ENCODE measurements around the gene LYPD6B. TPM values are rescaled to one million over a fixed set of nuclear protein-coding genes. Genes with fewer than 3 reads are reported as not detected.

LYPD6B gene
- total RNA-seq, 2 experiments from 2014 or later: not detected

DNA sequence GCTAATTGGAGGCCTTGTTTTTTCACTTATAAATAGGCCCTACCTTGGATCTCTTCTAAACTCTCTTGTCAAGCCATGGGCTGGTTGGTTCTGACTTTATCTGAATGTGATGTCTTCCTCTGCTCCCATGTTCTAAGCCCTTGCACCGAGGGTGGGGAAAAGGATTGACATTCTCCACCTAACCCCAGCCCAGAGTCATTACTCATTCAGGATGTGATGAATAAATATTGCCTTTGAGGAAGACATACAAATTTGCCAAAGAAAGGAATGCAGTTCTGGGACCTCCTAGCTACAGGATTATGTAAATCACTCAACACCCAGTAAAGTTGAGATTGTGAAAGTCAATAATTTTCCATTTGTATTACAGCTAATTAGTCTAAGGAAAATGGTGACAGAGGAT is 149.8 kb downstream of the LYPD6B start:
- Histone ChIP-seq H2AFZ (ENCODE audit: low read length) (no peak overlapping the region), H3K4me3 (ENCODE audit: low read depth, low read length, poor library complexity, severe bottlenecking) (no peak overlapping the region), H3K27ac (ENCODE audit: low read depth, low read length, poor library complexity, severe bottlenecking) (no peak overlapping the region), H3K36me3 (ENCODE audit: insufficient read depth, low read length) (no peaks in the 10 kb centered on the region), H3K4me2 (ENCODE audit: low read length) (no peak overlapping the region), H3K9me2 (ENCODE audit: insufficient read depth, low read length) (no peaks in the 10 kb centered on the region), H3K79me2 (ENCODE audit: insufficient read depth, low read depth, low read length) (no peaks in the 10 kb centered on the region), H3K9me3 (ENCODE audit: low read length) (no peaks in the 10 kb centered on the region), H4K20me1 (ENCODE audit: insufficient read depth, low read length) (no peaks in the 10 kb centered on the region), H3K4me1 (ENCODE audit: insufficient read depth, low read length, poor library complexity, severe bottlenecking) (peaks cover 8% of the 10 kb centered on the region)
- CTCF ChIA-PET (ENCODE audit: unreplicated experiment): no interaction called here
- no peak for TF ChIP-seq EZH2phosphoT487 (IDR thresholded peaks at IDR 0.05; ENCODE audit: borderline replicate concordance, low read depth, low read length)
- TF ChIP-seq, protein P1, sequence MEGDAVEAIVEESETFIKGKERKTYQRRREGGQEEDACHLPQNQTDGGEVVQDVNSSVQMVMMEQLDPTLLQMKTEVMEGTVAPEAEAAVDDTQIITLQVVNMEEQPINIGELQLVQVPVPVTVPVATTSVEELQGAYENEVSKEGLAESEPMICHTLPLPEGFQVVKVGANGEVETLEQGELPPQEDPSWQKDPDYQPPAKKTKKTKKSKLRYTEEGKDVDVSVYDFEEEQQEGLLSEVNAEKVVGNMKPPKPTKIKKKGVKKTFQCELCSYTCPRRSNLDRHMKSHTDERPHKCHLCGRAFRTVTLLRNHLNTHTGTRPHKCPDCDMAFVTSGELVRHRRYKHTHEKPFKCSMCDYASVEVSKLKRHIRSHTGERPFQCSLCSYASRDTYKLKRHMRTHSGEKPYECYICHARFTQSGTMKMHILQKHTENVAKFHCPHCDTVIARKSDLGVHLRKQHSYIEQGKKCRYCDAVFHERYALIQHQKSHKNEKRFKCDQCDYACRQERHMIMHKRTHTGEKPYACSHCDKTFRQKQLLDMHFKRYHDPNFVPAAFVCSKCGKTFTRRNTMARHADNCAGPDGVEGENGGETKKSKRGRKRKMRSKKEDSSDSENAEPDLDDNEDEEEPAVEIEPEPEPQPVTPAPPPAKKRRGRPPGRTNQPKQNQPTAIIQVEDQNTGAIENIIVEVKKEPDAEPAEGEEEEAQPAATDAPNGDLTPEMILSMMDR (conservative IDR thresholded peaks at IDR 0.05; ENCODE audit: low read length): no peak
- POLR2A ChIA-PET: interaction anchor here (0.7 to 1.2 kb wide), 3 partner anchors 34 to 136 kb away, joined by 3 read pairs; no protein-coding TSS in a partner anchor
- BruUV-seq (replicated peaks): no TSS peak
- intact Hi-C loops (cut with micrococcal nuclease; ENCODE audit: unreplicated experiment): no loop called here
- no peak for DNase-seq (ENCODE audit: low spot score)

DNA sequence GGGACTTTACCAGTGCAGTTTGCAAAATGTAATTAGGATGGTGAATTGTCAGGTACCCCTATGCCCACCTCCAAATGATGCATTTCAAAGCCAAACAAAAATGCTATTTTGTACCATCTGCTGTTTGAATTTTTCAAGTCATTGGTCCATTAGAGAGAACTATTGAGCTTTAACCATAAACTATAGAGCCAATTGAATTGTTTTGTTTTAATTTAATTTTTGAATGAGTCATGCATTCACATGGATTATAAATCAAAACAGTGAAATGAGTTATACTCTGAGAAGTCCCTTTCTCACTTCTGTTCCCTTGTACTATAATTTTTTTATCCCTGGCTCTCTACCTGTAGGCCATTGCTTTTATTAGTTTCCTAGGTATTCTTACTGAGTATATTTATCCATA is 151.3 kb downstream of the LYPD6B start:
- Histone ChIP-seq H3K4me3 (ENCODE audit: low read depth, low read length, poor library complexity, severe bottlenecking) (no peak overlapping the region), H3K9me3 (ENCODE audit: low read length) (no peaks in the 10 kb centered on the region), H3K4me2 (ENCODE audit: low read length) (no peak overlapping the region), H4K20me1 (ENCODE audit: insufficient read depth, low read length) (no peaks in the 10 kb centered on the region), H3K9me2 (ENCODE audit: insufficient read depth, low read length) (no peaks in the 10 kb centered on the region), H2AFZ (ENCODE audit: low read length) (no peak overlapping the region), H3K27ac (ENCODE audit: low read depth, low read length, poor library complexity, severe bottlenecking) (no peak overlapping the region), H3K4me1 (ENCODE audit: insufficient read depth, low read length, poor library complexity, severe bottlenecking) (peaks cover 8% of the 10 kb centered on the region), H3K79me2 (ENCODE audit: insufficient read depth, low read depth, low read length) (no peaks in the 10 kb centered on the region), H3K36me3 (ENCODE audit: insufficient read depth, low read length) (no peaks in the 10 kb centered on the region)
- intact Hi-C loops (cut with micrococcal nuclease; ENCODE audit: unreplicated experiment): no loop called here
- TF ChIP-seq, protein P1 (conservative IDR thresholded peaks at IDR 0.05; ENCODE audit: low read length): no peak
- TF ChIP-seq EZH2phosphoT487 (IDR thresholded peaks at IDR 0.05; ENCODE audit: borderline replicate concordance, low read depth, low read length): no peak
- ChIA-PET CTCF (ENCODE audit: unreplicated experiment) (no interaction called here), POLR2A (interaction anchor here (1.0 to 1.4 kb wide), 3 partner anchors 10 to 26 kb away, joined by 3 to 10 read pairs (median 3); no protein-coding TSS in a partner anchor)
- DNase-seq (ENCODE audit: low spot score): no peak
- no TSS peak for BruUV-seq (replicated peaks)

DNA sequence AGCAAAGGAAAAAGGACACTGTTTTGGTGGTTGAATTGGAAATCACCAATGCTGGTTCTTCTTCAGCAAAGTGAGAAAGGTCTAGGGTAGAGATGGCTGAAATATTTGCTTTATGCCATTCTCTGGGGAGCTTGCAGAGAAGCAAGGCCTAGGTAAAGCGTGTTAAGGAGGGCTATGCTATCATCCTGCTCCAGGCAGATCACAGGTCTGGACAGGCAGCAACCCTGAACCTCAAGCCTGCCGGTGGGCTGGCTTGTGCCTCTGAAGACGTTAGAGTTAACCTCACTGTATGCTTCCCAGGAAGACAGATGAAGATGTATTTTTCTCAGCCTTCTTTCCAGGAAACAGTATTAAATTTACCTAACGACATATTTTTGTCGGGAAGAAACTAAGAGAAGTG is 153.4 kb downstream of the LYPD6B start:
- intact Hi-C loops (cut with micrococcal nuclease; ENCODE audit: unreplicated experiment): no loop called here
- H4K20me1 ChIP-seq (ENCODE audit: insufficient read depth, low read length): no peaks in the 10 kb centered on the region
- no peak overlapping the region for H2AFZ ChIP-seq (ENCODE audit: low read length)
- BruUV-seq (replicated peaks): no TSS peak
- H3K27ac ChIP-seq (ENCODE audit: low read depth, low read length, poor library complexity, severe bottlenecking): no peak overlapping the region
- H3K9me2 ChIP-seq (ENCODE audit: insufficient read depth, low read length): no peaks in the 10 kb centered on the region
- no peak for DNase-seq (ENCODE audit: low spot score)
- H3K79me2 ChIP-seq (ENCODE audit: insufficient read depth, low read depth, low read length): no peaks in the 10 kb centered on the region
- H3K4me3 ChIP-seq (ENCODE audit: low read depth, low read length, poor library complexity, severe bottlenecking): no peak overlapping the region
- H3K4me2 ChIP-seq (ENCODE audit: low read length): no peak overlapping the region
- ChIA-PET CTCF (ENCODE audit: unreplicated experiment) (interaction anchor here (0.6 kb wide), 1 partner anchor 283 kb away, joined by 3 read pairs; no protein-coding TSS in a partner anchor), POLR2A (interaction anchor here (0.6 kb wide), 1 partner anchor 13 kb away, joined by 3 read pairs; no protein-coding TSS in a partner anchor)
- peaks cover 4% of the 10 kb centered on the region for H3K4me1 ChIP-seq (ENCODE audit: insufficient read depth, low read length, poor library complexity, severe bottlenecking)
- no peaks in the 10 kb centered on the region for H3K36me3 ChIP-seq (ENCODE audit: insufficient read depth, low read length)
- H3K9me3 ChIP-seq (ENCODE audit: low read length): no peaks in the 10 kb centered on the region
- no peak for TF ChIP-seq EZH2phosphoT487 (IDR thresholded peaks at IDR 0.05; ENCODE audit: borderline replicate concordance, low read depth, low read length)
- TF ChIP-seq, protein P1 (conservative IDR thresholded peaks at IDR 0.05; ENCODE audit: low read length): no peak
